ENCODE results near the gene SLC2A9. TPM values are rescaled to one million over a fixed set of nuclear protein-coding genes. Genes with fewer than 3 reads are reported as not detected.

SLC2A9 gene
- total RNA-seq, 1 experiment from 2014 or later: 1.8 TPM

DNA sequence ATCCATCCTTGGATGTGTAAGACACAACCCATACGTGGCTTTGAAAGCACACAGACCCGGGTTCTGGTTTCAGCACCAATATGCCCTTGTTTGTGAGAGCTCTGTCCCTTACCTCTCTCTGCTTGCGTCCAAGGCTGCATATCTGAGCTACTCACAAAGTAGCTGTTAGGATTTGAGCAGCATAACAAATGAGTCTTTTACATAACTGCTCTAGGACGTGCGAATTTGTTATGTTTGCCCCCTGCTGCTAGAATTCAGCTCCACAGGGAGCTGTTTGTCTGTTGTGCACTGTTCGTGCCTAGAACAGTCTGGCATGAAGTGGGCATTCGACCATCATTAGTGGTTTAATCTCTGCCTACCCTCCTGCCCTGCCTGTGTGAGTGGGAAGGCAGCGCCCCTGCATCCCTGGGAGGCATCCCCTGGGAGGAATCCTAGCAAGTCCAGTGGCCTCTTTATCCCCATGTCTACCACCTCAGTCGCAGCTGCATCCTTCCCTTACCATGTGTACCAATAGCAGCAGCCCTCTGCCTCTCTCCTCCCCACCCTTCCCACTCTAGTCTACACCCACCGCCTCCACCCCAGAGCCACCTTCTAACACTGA lies 42.1 kb downstream of the SLC2A9 start:
- Mint-ChIP-seq H3K9me3 (ENCODE audit: low read depth, unreplicated experiment) (peaks cover 5% of the 10 kb centered on the region), H3K4me1 (ENCODE audit: low read depth, unreplicated experiment) (no peaks in the 10 kb centered on the region), H3K27me3 (ENCODE audit: unreplicated experiment) (no peaks in the 10 kb centered on the region), H3K27ac (ENCODE audit: unreplicated experiment) (no peak overlapping the region), H3K4me3 (ENCODE audit: low read depth, unreplicated experiment) (no peak overlapping the region), H3K36me3 (ENCODE audit: insufficient read depth, unreplicated experiment) (no peaks in the 10 kb centered on the region)
- intact Hi-C loops (cut with micrococcal nuclease; ENCODE audit: unreplicated experiment): no loop called here
- CTCF ChIA-PET: no interaction called here
- TF ChIP-seq, protein P1, sequence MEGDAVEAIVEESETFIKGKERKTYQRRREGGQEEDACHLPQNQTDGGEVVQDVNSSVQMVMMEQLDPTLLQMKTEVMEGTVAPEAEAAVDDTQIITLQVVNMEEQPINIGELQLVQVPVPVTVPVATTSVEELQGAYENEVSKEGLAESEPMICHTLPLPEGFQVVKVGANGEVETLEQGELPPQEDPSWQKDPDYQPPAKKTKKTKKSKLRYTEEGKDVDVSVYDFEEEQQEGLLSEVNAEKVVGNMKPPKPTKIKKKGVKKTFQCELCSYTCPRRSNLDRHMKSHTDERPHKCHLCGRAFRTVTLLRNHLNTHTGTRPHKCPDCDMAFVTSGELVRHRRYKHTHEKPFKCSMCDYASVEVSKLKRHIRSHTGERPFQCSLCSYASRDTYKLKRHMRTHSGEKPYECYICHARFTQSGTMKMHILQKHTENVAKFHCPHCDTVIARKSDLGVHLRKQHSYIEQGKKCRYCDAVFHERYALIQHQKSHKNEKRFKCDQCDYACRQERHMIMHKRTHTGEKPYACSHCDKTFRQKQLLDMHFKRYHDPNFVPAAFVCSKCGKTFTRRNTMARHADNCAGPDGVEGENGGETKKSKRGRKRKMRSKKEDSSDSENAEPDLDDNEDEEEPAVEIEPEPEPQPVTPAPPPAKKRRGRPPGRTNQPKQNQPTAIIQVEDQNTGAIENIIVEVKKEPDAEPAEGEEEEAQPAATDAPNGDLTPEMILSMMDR (IDR thresholded peaks at IDR 0.05; ENCODE audit: unreplicated experiment): no peak
- no TSS peak for BruUV-seq (replicated peaks)
- no peak for DNase-seq

- no TSS peak for BruUV-seq (replicated peaks)
- no peak overlapping the region for H3K27ac Mint-ChIP-seq (ENCODE audit: unreplicated experiment)
- no peak overlapping the region for H3K4me3 Mint-ChIP-seq (ENCODE audit: low read depth, unreplicated experiment)
- H3K36me3 Mint-ChIP-seq (ENCODE audit: insufficient read depth, unreplicated experiment): no peaks in the 10 kb centered on the region
- intact Hi-C loops (cut with micrococcal nuclease; ENCODE audit: unreplicated experiment): no loop called here
- H3K27me3 Mint-ChIP-seq (ENCODE audit: unreplicated experiment): no peaks in the 10 kb centered on the region
- H3K4me1 Mint-ChIP-seq (ENCODE audit: low read depth, unreplicated experiment): no peaks in the 10 kb centered on the region
- no peak for DNase-seq
- peaks cover 5% of the 10 kb centered on the region for H3K9me3 Mint-ChIP-seq (ENCODE audit: low read depth, unreplicated experiment)
- CTCF ChIA-PET: no interaction called here
- TF ChIP-seq, protein P1 (IDR thresholded peaks at IDR 0.05; ENCODE audit: unreplicated experiment): no peak
These were observed 43.7 kb downstream of the SLC2A9 start for GRCh38 chr4:9977518-9978031.

GRCh38 chr4:9976781-9977180 lies 44.5 kb downstream of the SLC2A9 start:
- intact Hi-C loops (cut with micrococcal nuclease; ENCODE audit: unreplicated experiment): no loop called here
- no TSS peak for BruUV-seq (replicated peaks)
- H3K36me3 Mint-ChIP-seq (ENCODE audit: insufficient read depth, unreplicated experiment): no peaks in the 10 kb centered on the region
- H3K27me3 Mint-ChIP-seq (ENCODE audit: unreplicated experiment): no peaks in the 10 kb centered on the region
- H3K4me1 Mint-ChIP-seq (ENCODE audit: low read depth, unreplicated experiment): no peaks in the 10 kb centered on the region
- TF ChIP-seq, protein P1 (IDR thresholded peaks at IDR 0.05; ENCODE audit: unreplicated experiment): no peak
- H3K27ac Mint-ChIP-seq (ENCODE audit: unreplicated experiment): no peak overlapping the region
- CTCF ChIA-PET: no interaction called here
- H3K9me3 Mint-ChIP-seq (ENCODE audit: low read depth, unreplicated experiment): peaks cover 5% of the 10 kb centered on the region
- no peak overlapping the region for H3K4me3 Mint-ChIP-seq (ENCODE audit: low read depth, unreplicated experiment)
- DNase-seq: no peak

DNA sequence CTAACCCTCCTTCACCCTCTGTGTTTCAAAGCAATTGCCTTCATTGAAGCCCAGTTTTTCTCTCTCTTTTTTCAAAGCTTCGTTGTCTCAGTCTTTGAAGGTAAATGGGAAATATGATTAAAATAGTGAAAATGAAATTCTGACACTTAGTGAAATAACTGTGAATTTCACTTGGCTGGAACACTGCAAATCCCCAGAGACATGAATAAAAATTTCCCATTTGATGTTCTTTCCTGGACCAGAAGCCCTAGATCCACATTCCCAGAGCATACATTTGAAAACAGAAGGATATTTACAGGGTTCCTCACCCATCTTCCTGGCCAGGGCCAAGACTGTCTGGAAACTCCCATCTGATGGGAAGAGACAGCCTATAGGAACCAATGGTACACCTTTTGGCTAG lies 45.0 kb downstream of the SLC2A9 start:
- DNase-seq: no peak
- TF ChIP-seq, protein P1 (IDR thresholded peaks at IDR 0.05; ENCODE audit: unreplicated experiment): no peak
- Mint-ChIP-seq H3K4me3 (ENCODE audit: low read depth, unreplicated experiment) (no peak overlapping the region), H3K36me3 (ENCODE audit: insufficient read depth, unreplicated experiment) (no peaks in the 10 kb centered on the region), H3K27me3 (ENCODE audit: unreplicated experiment) (no peaks in the 10 kb centered on the region), H3K27ac (ENCODE audit: unreplicated experiment) (no peak overlapping the region), H3K4me1 (ENCODE audit: low read depth, unreplicated experiment) (no peaks in the 10 kb centered on the region), H3K9me3 (ENCODE audit: low read depth, unreplicated experiment) (peaks cover 5% of the 10 kb centered on the region)
- CTCF ChIA-PET: no interaction called here
- BruUV-seq (replicated peaks): no TSS peak
- intact Hi-C loops (cut with micrococcal nuclease; ENCODE audit: unreplicated experiment): no loop called here

Data from Calu3 (cell line).